Measurements from ENCODE around the gene ARHGAP15. TPM values are rescaled to one million over a fixed set of nuclear protein-coding genes. Genes with fewer than 3 reads are reported as not detected.

The ARHGAP15 gene
- polyA plus RNA-seq, 2 of the 4 experiments (the other 2 are of a cell fraction) = 0.34 TPM; not detected in 1

- H3K27ac ChIP-seq = no peak overlapping the region
- DNase-seq (ENCODE audit: low read depth in 1 of 2, low spot score in 1 of 2) (no peak), ATAC-seq (no peak), FAIRE-seq (no peak)
- 88% methylated on average over 1 of the region's 1 CpG for WGBS (ENCODE audit: missing lambda C conversion rate)
- no peak overlapping the region for H3K4me2 ChIP-seq
- no peaks in the 10 kb centered on the region for H3K4me1 ChIP-seq
- ChIA-PET CTCF (no interaction called here), POLR2A (no interaction called here)
- H3K4me3 ChIP-seq = no peak overlapping the region
- peak; percentile 55 to 78; a peak in 3 of 4 replicates for TF ChIP-seq CEBPB (IDR thresholded peaks at IDR 0.05)
- TF ChIP-seq FOXS1 (CRISPR knock-in tag; IDR thresholded peaks at IDR 0.05) = no peak
- H3K9me3 ChIP-seq = no peaks in the 10 kb centered on the region
These were observed 678.5 kb downstream of the ARHGAP15 start for GRCh38 chr2:143807671-143808070.

- Histone ChIP-seq H3K4me3 (no peak overlapping the region), H3K27ac (no peak overlapping the region), H3K4me1 (no peaks in the 10 kb centered on the region), H3K4me2 (no peak overlapping the region), H3K9me3 (no peaks in the 10 kb centered on the region)
- ChIA-PET POLR2A (no interaction called here), CTCF (no interaction called here)
- 59% methylated on average over 1 of the region's 1 CpG for WGBS (ENCODE audit: missing lambda C conversion rate)
- DNase-seq (ENCODE audit: low read depth in 1 of 2, low spot score in 1 of 2) (no peak), ATAC-seq (no peak), FAIRE-seq (no peak)
- TF ChIP-seq ATOH8 (CRISPR knock-in tag; IDR thresholded peaks at IDR 0.05; ENCODE audit: low read depth) (no peak), CHD4 (IDR thresholded peaks at IDR 0.05; ENCODE audit: borderline replicate concordance) (no peak), CBX2 (IDR thresholded peaks at IDR 0.05; ENCODE audit: borderline replicate concordance, low read depth) (no peak), REST (IDR thresholded peaks at IDR 0.05) (no peak), USF2 (IDR thresholded peaks at IDR 0.05) (no peak), ZNF302 (CRISPR knock-in tag; IDR thresholded peaks at IDR 0.05) (no peak), ESRRA (IDR thresholded peaks at IDR 0.05; ENCODE audit: borderline replicate concordance, low read length) (no peak), JUNB (IDR thresholded peaks at IDR 0.05) (no peak), RAD21 (conservative IDR thresholded peaks at IDR 0.05 in 1 of 2, IDR thresholded peaks at IDR 0.05 in 1 of 2) (no peak), GATA3 (IDR thresholded peaks at IDR 0.05; ENCODE audit: borderline replicate concordance) (no peak), NFE2L2 (conservative IDR thresholded peaks at IDR 0.05; ENCODE audit: low read length) (no peak), POLR2AphosphoS2 (conservative IDR thresholded peaks at IDR 0.05; ENCODE audit: low read length) (no peak), CHD2 (IDR thresholded peaks at IDR 0.05; ENCODE audit: low read length, partially characterized antibody) (no peak), FOSL2 (IDR thresholded peaks at IDR 0.05) (no peak), FOSL2 (CRISPR knock-in tag; IDR thresholded peaks at IDR 0.05) (no peak), SMC3 (IDR thresholded peaks at IDR 0.05) (no peak), FOSB (CRISPR knock-in tag; IDR thresholded peaks at IDR 0.05) (no peak), RNF2 (IDR thresholded peaks at IDR 0.05; ENCODE audit: borderline replicate concordance, low read depth) (no peak)
These were observed 678.9 kb downstream of the ARHGAP15 start for GRCh38 chr2:143808166-143808565.

GRCh38 chr2:143815082-143815481 lies 685.9 kb downstream of the ARHGAP15 start:
- ChIA-PET POLR2A (no interaction called here), CTCF (no interaction called here)
- DNase-seq (ENCODE audit: low read depth in 1 of 2, low spot score in 1 of 2) (no peak), ATAC-seq (no peak), FAIRE-seq (no peak)
- 61% methylated on average over 4 of the region's 4 CpGs for WGBS (ENCODE audit: missing lambda C conversion rate)
- TF ChIP-seq CHD4 (IDR thresholded peaks at IDR 0.05; ENCODE audit: borderline replicate concordance) (no peak), ESRRA (IDR thresholded peaks at IDR 0.05; ENCODE audit: borderline replicate concordance, low read length) (no peak), BHLHE40 (IDR thresholded peaks at IDR 0.05; ENCODE audit: low read depth, low read length) (no peak), PHF8 (IDR thresholded peaks at IDR 0.05; ENCODE audit: borderline replicate concordance, low read depth) (no peak), POLR2AphosphoS2 (conservative IDR thresholded peaks at IDR 0.05; ENCODE audit: low read length) (no peak), HOXA7 (CRISPR knock-in tag; IDR thresholded peaks at IDR 0.05) (no peak), USF2 (IDR thresholded peaks at IDR 0.05) (no peak), PBX3 (IDR thresholded peaks at IDR 0.05) (no peak), RFX5 (IDR thresholded peaks at IDR 0.05) (no peak), POLR2A (IDR thresholded peaks at IDR 0.05; ENCODE audit: low read length) (no peak)
- Histone ChIP-seq H3K9me3 (no peaks in the 10 kb centered on the region), H3K4me3 (no peak overlapping the region), H3K27ac (no peak overlapping the region), H3K4me2 (no peak overlapping the region), H3K4me1 (no peaks in the 10 kb centered on the region)

Measured in A549 (cell line).